CMK (cell line): ENCODE results near the gene RPS6KC1.
"Not testable (repeated sequence)": the region's sequence is repeated elsewhere in the genome, so short reads cannot be mapped to it uniquely, and the experiment has no call there.

Source experiments
- DNase-seq: peaks from one replicate; pipeline ENCODE4 v3.0.0-alpha.2; 2010; ENCODE audit warnings: low read depth

The RPS6KC1 gene

GRCh38 chr1:213054733-213055591 lies 3.9 kb downstream of the RPS6KC1 start:
- peak; percentile 61 for DNase-seq

- DNase-seq = no peak
These were observed 4.7 kb downstream of the RPS6KC1 start for GRCh38 chr1:213055767-213056166.

GRCh38 chr1:213057264-213058059 lies 6.4 kb downstream of the RPS6KC1 start:
- DNase-seq = no peak

DNA sequence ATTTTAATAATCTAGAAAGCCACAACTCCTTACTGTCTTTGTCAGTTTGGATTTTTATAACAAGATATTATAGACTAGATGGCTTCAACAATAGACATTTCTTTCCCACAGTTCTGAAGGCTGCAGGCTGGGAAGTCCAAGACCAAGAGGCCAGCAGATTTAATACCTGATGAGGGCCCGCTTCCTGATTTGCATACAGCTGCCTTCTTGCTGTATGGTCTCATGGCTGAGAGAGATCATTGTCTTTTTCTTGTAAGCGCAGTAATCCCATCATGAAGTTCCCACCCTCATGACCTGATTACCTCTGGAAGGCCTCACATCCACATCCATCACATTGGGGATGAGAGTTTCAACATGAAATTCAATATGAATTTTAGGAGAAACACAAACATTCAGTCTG lies 9.8 kb downstream of the RPS6KC1 start:
- no peak for DNase-seq

- DNase-seq = no peak
These were observed 10.2 kb downstream of the RPS6KC1 start for GRCh38 chr1:213061263-213061662.

DNA sequence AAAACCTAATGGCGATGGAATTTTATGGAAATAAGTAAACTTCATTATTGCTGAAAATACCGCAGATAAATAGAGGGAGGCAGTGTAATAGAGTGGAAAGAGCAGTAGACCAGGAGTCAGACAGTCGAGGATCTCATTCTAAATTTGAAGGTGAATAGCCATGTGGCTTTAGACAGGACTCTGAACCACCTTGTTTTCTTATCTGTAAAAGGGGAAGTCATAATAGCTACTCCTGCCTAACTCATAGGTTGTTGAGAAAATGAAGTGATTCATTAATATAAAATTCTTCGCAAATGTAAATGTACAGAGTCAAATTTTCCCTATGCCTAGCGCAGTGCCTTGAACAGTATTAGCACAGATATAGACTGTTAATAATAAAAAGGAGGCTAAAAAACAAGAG lies 14.8 kb downstream of the RPS6KC1 start:
- no peak for DNase-seq

GRCh38 chr1:213066363-213066762 lies 15.3 kb downstream of the RPS6KC1 start:
- DNase-seq = no peak

DNA sequence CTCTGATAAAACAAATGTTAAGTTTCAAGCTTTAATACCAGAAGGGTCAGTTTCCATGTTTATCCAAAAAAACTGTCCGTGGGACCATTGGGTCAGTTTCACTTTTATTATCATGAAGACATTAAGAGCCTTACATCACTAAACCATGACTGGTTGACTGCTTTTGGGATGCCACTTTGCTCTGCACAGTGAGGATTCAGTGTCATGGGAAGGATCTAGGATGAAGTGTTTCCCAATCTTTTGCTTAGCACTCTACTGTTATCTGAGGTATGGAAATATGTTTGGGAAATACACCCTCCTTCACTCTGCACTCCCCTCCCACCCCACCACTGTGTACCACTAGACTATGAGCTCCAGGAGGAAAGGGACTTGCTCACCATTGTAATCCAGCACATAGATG lies 16.3 kb downstream of the RPS6KC1 start:
- DNase-seq = no peak

- DNase-seq = no peak
These were observed 19.4 kb downstream of the RPS6KC1 start for GRCh38 chr1:213070406-213070805.

- no peak for DNase-seq
These were observed 24.7 kb downstream of the RPS6KC1 start for GRCh38 chr1:213075725-213076124.

GRCh38 chr1:213082420-213083111 lies 31.5 kb downstream of the RPS6KC1 start:
- DNase-seq = no peak

GRCh38 chr1:213083112-213083445 lies 32.0 kb downstream of the RPS6KC1 start:
- DNase-seq = no peak

GRCh38 chr1:213087911-213088310 lies 36.9 kb downstream of the RPS6KC1 start:
- no peak for DNase-seq

DNA sequence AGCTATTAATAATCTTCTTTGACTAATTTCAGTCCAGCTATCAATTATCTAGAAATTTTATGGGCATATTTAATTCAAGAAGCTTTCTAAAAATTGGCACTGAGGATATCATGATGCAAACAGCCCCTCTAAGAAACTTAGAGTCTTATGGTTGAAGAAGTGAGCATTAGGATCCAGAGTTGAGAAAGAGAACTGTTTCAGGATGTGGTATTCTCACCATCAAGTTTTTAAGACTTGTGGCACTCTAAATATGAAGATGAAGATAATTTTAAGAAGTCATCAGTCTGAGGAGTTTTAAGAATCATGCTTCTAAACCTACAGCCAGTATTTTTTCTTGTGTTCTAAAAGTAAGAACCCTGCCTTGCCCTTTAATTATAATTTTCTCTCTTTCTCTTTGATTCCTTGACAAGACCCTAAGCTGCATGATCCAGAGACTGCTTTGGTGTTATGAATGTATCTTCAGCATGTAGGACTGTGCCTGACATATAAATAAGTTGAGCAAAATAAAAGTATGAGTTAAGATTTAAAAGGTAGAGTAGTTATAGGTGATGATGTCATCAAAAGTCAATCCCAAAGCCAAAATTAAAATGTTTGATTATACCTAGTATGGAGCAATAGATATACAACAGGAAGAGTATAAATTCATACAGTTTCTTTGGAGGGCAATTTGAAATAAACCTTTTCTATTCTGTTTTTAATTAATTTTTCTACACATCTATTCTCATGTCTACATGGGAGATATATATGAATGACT lies 39.1 kb downstream of the RPS6KC1 start:
- DNase-seq = no peak

- DNase-seq = no peak
These were observed 43.4 kb downstream of the RPS6KC1 start for GRCh38 chr1:213094446-213094845.

DNA sequence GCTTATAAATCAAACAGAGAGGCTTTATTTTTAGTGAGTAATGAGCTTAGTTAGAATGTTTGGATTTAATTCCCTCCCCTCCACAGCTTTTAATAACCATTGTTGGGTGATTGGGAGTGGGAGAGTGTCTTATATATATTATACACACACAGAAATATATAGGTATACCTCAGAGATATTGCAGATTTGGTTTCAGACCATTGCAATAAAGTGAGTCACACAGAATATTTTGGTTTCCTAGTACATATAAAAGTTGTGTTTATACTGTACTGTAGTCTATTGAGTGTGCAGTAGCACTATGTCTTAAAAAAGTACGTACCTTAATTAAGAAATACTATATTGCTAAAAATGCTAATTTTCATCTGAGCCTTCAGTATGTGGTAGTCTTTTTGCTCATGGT lies 44.4 kb downstream of the RPS6KC1 start:
- no peak for DNase-seq

DNA sequence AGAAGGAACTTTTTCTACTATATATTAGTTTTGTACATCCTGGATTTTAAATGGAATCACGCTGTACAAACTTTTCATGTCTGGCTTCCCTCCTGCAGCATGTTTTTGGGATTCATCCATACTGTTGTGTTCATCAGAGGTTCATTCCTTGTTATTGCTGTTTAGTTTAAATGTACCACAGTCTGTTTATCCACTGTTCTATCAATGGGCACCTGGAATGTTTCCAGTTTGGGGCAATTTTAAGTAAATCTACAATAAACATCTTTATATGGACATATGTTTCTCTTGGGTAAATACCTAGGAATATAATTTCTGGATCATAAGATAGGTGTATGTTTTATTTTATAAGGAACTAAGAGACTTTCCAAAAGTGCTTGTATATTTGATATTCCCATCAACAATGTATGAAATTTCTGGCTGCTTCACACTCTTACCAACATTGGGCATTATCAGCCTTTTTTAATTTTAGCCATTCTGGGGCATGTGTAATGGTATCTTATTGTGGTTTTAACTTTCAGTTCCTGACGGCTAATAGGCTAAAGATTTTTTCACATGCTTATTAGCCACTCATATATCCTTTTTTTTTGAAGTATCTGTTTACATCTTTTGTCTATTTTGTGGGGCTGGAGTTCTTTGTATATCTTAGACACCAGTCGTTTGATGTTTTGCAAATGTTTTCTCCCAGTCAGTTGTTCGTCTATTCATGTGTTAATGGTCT lies 48.8 kb downstream of the RPS6KC1 start:
- no peak for DNase-seq

- not testable (repeated sequence) for DNase-seq
These were observed 49.5 kb downstream of the RPS6KC1 start for GRCh38 chr1:213100565-213100964.

GRCh38 chr1:213103377-213104306 lies 52.6 kb downstream of the RPS6KC1 start:
- DNase-seq = no peak

DNA sequence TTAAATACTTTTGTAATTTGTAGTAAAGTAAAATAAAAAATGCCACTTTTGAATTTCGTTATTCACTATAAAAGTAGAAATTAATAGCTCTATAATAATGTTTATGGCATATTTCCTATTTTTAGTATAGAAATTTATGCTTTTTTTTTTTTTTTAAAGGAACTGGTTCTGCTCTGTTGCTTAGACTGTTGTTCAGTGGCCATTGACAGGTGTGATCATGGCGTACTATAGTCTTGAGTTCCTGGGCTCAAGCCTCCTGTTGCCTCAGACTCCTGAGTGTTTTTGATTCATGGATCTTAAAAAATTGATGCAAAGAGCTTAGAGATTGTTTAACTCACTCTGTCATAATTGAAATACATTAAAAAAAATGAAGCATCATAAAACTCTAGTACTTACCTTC lies 53.6 kb downstream of the RPS6KC1 start:
- DNase-seq = no peak
